HEK293 (cell line): ENCODE results near the gene ANAPC2.

Experiments
- RBAK ChIP-seq: fragments of 450-650 bp; formaldehyde crosslinking; IDR thresholded peaks from 2 replicates; pipeline ENCODE4 v1.5.1; 2016; ENCODE audit warnings: missing biosample characterization, missing genetic modification characterization
- ZNF621 ChIP-seq: fragments of 450-650 bp; formaldehyde crosslinking; IDR thresholded peaks from 2 replicates; pipeline ENCODE4 v1.5.1; 2017; ENCODE audit warnings: missing biosample characterization, missing genetic modification characterization
- TF ChIP-seq, protein P1 (sequence below): fragments of 450-650 bp; IDR thresholded peaks from 2 replicates; pipeline ENCODE4 v1.5.1; 2018; ENCODE audit warnings: missing biosample characterization, mild to moderate bottlenecking, missing genetic modification characterization
- TF ChIP-seq, protein P2 (sequence below): fragments of 450-650 bp; formaldehyde crosslinking; IDR thresholded peaks from 2 replicates; pipeline ENCODE4 v1.5.1; 2016; ENCODE audit warnings: missing biosample characterization, missing genetic modification characterization
- TF ChIP-seq, protein P3 (sequence below): fragments of 450-650 bp; formaldehyde crosslinking; IDR thresholded peaks from 2 replicates; pipeline ENCODE4 v1.5.1; 2016; ENCODE audit warnings: missing biosample characterization, missing genetic modification characterization
- TF ChIP-seq, protein P4 (sequence below): fragments of 450-650 bp; formaldehyde crosslinking; IDR thresholded peaks from 2 replicates; pipeline ENCODE4 v1.5.1; 2016; ENCODE audit warnings: missing biosample characterization, missing genetic modification characterization, low read depth
- TF ChIP-seq, protein P5 (sequence below): fragments of 450-650 bp; formaldehyde crosslinking; conservative IDR thresholded peaks from 2 replicates; pipeline ENCODE4 v1.5.1; 2016; ENCODE audit warnings: low read depth, missing biosample characterization, missing genetic modification characterization
- TF ChIP-seq, protein P6 (sequence below): fragments of 450-650 bp; formaldehyde crosslinking; IDR thresholded peaks from 2 replicates; pipeline ENCODE4 v1.5.1; 2016; ENCODE audit warnings: missing biosample characterization, missing genetic modification characterization, low read depth
- TF ChIP-seq, protein P7 (sequence below): fragments of 450-650 bp; formaldehyde crosslinking; IDR thresholded peaks from 2 replicates; pipeline ENCODE4 v1.5.1; 2016; ENCODE audit warnings: missing biosample characterization, missing genetic modification characterization

DNA sequence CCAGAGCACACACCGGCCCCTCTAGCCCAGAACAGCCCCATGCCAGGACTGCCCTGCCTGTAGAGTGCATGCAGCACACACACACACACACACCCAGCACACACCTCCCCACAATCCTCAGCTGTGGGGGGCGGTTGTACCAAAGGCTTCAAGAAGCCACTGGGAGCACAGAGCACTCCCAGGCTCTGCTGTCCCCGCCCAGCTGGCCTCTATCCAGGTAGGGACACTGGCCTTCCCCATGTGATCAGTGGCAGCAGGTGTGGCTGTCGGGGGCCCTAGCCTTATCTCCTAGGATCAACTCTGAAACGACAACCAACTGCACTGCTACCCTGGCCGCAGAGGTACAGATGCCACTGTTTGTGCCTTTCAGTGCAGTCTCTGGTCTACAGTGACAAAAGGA is 2.0 kb downstream of the ANAPC2 start:
- TF ChIP-seq, protein P1, sequence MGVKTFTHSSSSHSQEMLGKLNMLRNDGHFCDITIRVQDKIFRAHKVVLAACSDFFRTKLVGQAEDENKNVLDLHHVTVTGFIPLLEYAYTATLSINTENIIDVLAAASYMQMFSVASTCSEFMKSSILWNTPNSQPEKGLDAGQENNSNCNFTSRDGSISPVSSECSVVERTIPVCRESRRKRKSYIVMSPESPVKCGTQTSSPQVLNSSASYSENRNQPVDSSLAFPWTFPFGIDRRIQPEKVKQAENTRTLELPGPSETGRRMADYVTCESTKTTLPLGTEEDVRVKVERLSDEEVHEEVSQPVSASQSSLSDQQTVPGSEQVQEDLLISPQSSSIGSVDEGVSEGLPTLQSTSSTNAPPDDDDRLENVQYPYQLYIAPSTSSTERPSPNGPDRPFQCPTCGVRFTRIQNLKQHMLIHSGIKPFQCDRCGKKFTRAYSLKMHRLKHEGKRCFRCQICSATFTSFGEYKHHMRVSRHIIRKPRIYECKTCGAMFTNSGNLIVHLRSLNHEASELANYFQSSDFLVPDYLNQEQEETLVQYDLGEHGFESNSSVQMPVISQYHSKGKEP (tag by site-specific recombination): no peak
- TF ChIP-seq ZNF621 (no peak), RBAK (tag by site-specific recombination) (no peak)
- TF ChIP-seq, protein P2, sequence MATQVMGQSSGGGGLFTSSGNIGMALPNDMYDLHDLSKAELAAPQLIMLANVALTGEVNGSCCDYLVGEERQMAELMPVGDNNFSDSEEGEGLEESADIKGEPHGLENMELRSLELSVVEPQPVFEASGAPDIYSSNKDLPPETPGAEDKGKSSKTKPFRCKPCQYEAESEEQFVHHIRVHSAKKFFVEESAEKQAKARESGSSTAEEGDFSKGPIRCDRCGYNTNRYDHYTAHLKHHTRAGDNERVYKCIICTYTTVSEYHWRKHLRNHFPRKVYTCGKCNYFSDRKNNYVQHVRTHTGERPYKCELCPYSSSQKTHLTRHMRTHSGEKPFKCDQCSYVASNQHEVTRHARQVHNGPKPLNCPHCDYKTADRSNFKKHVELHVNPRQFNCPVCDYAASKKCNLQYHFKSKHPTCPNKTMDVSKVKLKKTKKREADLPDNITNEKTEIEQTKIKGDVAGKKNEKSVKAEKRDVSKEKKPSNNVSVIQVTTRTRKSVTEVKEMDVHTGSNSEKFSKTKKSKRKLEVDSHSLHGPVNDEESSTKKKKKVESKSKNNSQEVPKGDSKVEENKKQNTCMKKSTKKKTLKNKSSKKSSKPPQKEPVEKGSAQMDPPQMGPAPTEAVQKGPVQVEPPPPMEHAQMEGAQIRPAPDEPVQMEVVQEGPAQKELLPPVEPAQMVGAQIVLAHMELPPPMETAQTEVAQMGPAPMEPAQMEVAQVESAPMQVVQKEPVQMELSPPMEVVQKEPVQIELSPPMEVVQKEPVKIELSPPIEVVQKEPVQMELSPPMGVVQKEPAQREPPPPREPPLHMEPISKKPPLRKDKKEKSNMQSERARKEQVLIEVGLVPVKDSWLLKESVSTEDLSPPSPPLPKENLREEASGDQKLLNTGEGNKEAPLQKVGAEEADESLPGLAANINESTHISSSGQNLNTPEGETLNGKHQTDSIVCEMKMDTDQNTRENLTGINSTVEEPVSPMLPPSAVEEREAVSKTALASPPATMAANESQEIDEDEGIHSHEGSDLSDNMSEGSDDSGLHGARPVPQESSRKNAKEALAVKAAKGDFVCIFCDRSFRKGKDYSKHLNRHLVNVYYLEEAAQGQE: no peak
- TF ChIP-seq, protein P3, sequence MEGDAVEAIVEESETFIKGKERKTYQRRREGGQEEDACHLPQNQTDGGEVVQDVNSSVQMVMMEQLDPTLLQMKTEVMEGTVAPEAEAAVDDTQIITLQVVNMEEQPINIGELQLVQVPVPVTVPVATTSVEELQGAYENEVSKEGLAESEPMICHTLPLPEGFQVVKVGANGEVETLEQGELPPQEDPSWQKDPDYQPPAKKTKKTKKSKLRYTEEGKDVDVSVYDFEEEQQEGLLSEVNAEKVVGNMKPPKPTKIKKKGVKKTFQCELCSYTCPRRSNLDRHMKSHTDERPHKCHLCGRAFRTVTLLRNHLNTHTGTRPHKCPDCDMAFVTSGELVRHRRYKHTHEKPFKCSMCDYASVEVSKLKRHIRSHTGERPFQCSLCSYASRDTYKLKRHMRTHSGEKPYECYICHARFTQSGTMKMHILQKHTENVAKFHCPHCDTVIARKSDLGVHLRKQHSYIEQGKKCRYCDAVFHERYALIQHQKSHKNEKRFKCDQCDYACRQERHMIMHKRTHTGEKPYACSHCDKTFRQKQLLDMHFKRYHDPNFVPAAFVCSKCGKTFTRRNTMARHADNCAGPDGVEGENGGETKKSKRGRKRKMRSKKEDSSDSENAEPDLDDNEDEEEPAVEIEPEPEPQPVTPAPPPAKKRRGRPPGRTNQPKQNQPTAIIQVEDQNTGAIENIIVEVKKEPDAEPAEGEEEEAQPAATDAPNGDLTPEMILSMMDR: no peak
- TF ChIP-seq, protein P4, sequence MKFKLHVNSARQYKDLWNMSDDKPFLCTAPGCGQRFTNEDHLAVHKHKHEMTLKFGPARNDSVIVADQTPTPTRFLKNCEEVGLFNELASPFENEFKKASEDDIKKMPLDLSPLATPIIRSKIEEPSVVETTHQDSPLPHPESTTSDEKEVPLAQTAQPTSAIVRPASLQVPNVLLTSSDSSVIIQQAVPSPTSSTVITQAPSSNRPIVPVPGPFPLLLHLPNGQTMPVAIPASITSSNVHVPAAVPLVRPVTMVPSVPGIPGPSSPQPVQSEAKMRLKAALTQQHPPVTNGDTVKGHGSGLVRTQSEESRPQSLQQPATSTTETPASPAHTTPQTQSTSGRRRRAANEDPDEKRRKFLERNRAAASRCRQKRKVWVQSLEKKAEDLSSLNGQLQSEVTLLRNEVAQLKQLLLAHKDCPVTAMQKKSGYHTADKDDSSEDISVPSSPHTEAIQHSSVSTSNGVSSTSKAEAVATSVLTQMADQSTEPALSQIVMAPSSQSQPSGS (tag by site-specific recombination): no peak
- TF ChIP-seq, protein P5, sequence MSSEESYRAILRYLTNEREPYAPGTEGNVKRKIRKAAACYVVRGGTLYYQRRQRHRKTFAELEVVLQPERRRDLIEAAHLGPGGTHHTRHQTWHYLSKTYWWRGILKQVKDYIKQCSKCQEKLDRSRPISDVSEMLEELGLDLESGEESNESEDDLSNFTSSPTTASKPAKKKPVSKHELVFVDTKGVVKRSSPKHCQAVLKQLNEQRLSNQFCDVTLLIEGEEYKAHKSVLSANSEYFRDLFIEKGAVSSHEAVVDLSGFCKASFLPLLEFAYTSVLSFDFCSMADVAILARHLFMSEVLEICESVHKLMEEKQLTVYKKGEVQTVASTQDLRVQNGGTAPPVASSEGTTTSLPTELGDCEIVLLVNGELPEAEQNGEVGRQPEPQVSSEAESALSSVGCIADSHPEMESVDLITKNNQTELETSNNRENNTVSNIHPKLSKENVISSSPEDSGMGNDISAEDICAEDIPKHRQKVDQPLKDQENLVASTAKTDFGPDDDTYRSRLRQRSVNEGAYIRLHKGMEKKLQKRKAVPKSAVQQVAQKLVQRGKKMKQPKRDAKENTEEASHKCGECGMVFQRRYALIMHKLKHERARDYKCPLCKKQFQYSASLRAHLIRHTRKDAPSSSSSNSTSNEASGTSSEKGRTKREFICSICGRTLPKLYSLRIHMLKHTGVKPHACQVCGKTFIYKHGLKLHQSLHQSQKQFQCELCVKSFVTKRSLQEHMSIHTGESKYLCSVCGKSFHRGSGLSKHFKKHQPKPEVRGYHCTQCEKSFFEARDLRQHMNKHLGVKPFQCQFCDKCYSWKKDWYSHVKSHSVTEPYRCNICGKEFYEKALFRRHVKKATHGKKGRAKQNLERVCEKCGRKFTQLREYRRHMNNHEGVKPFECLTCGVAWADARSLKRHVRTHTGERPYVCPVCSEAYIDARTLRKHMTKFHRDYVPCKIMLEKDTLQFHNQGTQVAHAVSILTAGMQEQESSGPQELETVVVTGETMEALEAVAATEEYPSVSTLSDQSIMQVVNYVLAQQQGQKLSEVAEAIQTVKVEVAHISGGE: no peak
- TF ChIP-seq, protein P6, sequence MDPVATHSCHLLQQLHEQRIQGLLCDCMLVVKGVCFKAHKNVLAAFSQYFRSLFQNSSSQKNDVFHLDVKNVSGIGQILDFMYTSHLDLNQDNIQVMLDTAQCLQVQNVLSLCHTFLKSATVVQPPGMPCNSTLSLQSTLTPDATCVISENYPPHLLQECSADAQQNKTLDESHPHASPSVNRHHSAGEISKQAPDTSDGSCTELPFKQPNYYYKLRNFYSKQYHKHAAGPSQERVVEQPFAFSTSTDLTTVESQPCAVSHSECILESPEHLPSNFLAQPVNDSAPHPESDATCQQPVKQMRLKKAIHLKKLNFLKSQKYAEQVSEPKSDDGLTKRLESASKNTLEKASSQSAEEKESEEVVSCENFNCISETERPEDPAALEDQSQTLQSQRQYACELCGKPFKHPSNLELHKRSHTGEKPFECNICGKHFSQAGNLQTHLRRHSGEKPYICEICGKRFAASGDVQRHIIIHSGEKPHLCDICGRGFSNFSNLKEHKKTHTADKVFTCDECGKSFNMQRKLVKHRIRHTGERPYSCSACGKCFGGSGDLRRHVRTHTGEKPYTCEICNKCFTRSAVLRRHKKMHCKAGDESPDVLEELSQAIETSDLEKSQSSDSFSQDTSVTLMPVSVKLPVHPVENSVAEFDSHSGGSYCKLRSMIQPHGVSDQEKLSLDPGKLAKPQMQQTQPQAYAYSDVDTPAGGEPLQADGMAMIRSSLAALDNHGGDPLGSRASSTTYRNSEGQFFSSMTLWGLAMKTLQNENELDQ (tag by site-specific recombination): no peak
- TF ChIP-seq, protein P7, sequence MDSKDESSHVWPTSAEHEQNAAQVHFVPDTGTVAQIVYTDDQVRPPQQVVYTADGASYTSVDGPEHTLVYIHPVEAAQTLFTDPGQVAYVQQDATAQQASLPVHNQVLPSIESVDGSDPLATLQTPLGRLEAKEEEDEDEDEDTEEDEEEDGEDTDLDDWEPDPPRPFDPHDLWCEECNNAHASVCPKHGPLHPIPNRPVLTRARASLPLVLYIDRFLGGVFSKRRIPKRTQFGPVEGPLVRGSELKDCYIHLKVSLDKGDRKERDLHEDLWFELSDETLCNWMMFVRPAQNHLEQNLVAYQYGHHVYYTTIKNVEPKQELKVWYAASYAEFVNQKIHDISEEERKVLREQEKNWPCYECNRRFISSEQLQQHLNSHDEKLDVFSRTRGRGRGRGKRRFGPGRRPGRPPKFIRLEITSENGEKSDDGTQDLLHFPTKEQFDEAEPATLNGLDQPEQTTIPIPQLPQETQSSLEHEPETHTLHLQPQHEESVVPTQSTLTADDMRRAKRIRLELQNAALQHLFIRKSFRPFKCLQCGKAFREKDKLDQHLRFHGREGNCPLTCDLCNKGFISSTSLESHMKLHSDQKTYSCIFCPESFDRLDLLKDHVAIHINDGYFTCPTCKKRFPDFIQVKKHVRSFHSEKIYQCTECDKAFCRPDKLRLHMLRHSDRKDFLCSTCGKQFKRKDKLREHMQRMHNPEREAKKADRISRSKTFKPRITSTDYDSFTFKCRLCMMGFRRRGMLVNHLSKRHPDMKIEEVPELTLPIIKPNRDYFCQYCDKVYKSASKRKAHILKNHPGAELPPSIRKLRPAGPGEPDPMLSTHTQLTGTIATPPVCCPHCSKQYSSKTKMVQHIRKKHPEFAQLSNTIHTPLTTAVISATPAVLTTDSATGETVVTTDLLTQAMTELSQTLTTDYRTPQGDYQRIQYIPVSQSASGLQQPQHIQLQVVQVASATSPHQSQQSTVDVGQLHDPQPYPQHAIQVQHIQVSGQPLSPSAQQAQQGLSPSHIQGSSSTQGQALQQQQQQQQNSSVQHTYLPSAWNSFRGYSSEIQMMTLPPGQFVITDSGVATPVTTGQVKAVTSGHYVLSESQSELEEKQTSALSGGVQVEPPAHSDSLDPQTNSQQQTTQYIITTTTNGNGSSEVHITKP (tag by site-specific recombination): no peak
